Astrocyte of the cerebellum (primary cell): Measurements from ENCODE around the gene ZC2HC1B.

Experiments used
- DNase-seq: peaks from one replicate; pipeline ENCODE4 v3.0.0-alpha.2; 2011; ENCODE audit warnings: low read depth
- H3K4me3 ChIP-seq: 2 replicates; pipeline ENCODE4 v1.5.1; 2011; ENCODE audit warnings: mild to moderate bottlenecking, low read depth, low read length, moderate library complexity
- in situ Hi-C: cut with HindIII; loops from 2 replicates; pipeline ENCODE4 v1.10.0; 2017; ENCODE audit warnings: low sequenced_read_pairs
- TF ChIP-seq, protein P1 (sequence below): IDR thresholded peaks from 2 replicates; pipeline ENCODE4 v1.5.1; 2012; ENCODE audit warnings: low read length, low read depth, moderate library complexity, mild to moderate bottlenecking; ENCODE audit errors: missing control alignments

Gene ZC2HC1B

DNA sequence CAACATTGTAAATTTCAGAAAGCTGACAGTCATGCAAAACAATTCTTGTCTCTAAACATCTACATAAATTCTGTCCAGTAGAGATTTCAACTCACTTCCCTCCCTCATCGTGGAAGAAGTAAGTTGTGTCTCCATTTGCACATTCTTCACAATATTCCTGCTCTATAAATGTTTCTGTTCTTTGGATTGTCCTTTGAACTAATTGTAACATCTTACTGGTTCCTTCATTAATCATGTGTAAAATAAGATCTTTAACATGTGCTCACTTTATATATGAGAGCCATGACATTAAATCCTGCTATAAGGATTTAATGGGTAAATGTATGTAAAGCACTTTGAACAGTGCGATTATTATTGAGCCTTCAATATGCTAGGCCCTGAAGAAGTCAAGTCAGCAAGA, 28.1 kb upstream of the ZC2HC1B start:
- in situ Hi-C loops: no loop called here
- TF ChIP-seq, protein P1, sequence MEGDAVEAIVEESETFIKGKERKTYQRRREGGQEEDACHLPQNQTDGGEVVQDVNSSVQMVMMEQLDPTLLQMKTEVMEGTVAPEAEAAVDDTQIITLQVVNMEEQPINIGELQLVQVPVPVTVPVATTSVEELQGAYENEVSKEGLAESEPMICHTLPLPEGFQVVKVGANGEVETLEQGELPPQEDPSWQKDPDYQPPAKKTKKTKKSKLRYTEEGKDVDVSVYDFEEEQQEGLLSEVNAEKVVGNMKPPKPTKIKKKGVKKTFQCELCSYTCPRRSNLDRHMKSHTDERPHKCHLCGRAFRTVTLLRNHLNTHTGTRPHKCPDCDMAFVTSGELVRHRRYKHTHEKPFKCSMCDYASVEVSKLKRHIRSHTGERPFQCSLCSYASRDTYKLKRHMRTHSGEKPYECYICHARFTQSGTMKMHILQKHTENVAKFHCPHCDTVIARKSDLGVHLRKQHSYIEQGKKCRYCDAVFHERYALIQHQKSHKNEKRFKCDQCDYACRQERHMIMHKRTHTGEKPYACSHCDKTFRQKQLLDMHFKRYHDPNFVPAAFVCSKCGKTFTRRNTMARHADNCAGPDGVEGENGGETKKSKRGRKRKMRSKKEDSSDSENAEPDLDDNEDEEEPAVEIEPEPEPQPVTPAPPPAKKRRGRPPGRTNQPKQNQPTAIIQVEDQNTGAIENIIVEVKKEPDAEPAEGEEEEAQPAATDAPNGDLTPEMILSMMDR: no peak
- no peak for DNase-seq
- no peak overlapping the region for H3K4me3 ChIP-seq

DNA sequence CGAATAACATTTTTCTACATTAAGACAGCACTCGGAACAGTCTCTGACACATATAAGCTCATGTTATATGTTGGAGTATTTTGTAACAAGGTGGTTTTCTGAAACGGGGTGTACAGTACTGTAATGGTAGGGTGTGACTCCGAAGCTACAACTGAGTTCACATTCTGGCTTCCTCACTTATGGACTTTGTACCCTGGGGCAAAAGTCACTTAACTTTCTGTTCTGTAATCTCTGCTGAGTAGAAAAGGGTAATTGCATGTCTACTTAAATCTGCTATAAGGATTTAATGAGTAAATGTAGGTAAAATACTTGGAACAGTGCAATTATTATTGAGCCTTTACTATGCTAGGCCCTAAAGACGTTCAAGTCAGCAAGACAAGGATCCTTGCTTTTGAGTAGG, 25.9 kb upstream of the ZC2HC1B start:
- no peak overlapping the region for H3K4me3 ChIP-seq
- TF ChIP-seq, protein P1: no peak
- in situ Hi-C loops: no loop called here
- DNase-seq: no peak

DNA sequence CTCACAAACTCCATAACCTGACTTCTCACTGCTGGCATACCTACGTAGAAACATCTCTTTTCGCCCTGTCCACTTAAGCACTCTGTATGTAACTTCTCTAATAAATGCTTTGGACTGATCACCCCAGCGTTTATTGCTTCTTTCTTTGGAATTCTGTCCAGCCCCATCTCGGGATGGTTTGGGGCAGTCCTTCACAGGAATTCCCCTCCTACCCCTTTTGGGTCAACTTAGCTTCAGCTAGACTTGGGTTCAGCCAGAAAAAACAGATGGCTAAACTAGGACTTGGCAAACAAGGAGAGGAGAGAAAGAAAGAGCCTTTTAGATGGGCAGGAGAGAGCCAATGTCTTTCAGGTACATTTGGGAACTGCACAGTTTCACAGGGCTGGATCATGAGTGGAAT, 25.1 kb upstream of the ZC2HC1B start:
- in situ Hi-C loops: no loop called here
- no peak for DNase-seq
- no peak overlapping the region for H3K4me3 ChIP-seq
- TF ChIP-seq, protein P1: no peak

DNA sequence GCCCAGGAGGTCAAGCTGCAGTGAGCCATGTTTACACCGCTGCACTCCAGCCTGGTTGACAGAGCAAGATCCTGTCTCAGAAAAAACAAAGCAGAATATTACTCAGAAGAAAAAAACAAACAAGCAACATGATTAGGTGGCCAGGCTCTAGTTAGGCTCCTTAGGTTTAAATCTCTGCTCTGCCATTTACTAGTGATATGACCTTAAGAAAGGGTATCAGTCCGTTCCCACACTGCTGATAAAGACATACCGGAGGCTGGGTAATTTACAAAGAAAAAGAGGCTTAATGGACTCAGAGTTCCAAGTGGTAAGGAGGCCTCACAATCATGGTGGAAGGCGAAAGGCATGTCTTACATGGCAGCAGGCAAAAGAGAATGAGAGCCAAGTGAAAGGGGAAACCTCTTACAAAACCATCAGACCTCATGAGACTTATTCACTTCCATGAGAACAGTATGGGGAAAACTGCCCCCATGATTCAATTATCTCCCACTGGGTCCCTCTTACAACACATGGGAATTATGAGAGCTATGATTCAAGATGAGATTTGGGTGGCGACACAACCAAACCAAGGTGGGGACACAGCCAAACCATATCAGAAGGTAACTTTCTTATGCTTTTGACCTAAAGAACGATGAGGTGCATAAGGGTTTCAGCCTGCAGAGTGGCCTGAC, 23.5 kb upstream of the ZC2HC1B start:
- TF ChIP-seq, protein P1: no peak
- in situ Hi-C loops: no loop called here
- DNase-seq: no peak
- H3K4me3 ChIP-seq: no peak overlapping the region

DNA sequence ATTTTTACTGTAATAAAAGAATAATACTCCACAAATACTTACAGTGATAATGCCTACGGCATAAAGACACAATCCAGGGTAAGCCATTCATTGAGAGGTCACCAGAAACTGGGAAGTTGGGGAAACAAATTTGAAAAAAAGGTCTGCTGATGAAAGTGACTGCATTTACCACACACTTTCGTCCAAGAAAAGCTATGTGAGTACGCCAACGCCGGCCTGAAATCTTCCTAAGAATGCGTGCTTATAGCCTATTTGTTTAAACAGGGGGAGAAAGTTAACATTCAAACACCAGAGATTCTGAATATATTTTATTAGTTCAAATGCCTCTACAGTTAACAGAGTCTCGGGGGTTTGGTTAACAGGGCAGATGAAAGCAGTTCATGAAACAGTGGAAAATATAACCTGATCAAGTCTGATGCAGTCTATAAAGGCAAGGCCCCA, 21.8 kb upstream of the ZC2HC1B start:
- TF ChIP-seq, protein P1: no peak
- no peak for DNase-seq
- in situ Hi-C loops: no loop called here
- peak overlapping the region; percentile 85 for H3K4me3 ChIP-seq

DNA sequence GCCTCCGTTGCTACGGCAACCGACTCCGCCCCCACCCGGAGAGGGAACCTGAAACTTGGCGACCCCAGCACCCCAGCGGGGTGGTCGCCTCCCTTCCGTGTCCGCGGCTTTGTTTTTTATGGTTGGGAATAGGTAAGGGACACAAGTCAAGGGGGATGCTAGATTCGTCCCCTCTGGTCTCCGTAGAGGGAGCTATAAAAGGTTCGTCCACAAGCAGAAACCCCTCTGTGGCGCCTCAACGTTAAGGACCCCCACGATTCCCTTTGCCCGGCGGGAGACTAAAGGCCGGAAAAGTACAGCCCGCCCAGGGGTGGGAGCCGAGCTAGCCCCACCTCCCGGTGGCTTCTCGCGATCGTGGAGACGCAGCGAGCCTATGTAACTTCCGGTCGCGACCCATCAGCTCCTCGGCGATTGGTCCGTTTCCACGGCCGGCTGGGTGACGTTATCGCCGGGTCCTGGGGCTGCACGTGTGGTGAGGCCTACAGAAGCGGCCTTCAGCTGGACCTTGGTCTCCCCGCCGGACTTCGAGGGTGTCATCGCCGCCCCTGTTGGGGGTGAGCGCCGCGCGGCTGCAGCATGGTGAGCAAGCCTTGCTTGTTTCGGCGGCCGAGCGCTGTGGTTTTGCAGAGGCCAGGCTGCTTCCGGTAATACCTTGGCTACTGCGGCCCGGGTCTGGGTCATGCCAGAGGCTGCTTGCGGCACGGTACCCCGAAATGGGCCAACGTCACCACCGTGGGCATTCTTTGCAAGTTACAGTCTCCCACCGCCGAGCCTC, 21.2 kb upstream of the ZC2HC1B start, which contains the start of gene LTV1:
Gene LTV1, plus strand, starts transcription at position 437 of the 775 bp plus-strand sequence. Its CDS starts 140 bp downstream, at position 577.
- TF ChIP-seq, protein P1: no peak
- DNase-seq: peak; percentile 91
- in situ Hi-C loops: no loop called here
- peak within 1 kb of the TSS; percentile 85 for H3K4me3 ChIP-seq
